Activated T-helper 17 cell treated with anti-CD3 and anti-CD28 coated beads, Interleukin-2, amount 50 U/mL, for 72 hours (primary cell): ENCODE data around the gene SPOUT1. TPM values are rescaled to one million over a fixed set of nuclear protein-coding genes. Genes with fewer than 3 reads are reported as not detected.
"Not testable (repeated sequence)": the region's sequence is repeated elsewhere in the genome, so short reads cannot be mapped to it uniquely, and the experiment has no call there.

Experiments used
- ATAC-seq: fragments of 150-1000 bp; cut with Tn5 transposase; replicated peaks from 2 replicates; pipeline ENCODE4 v1.10.0; 2021; ENCODE audit warnings: mild to moderate bottlenecking, moderate library complexity
- H3K27ac Mint-ChIP-seq: one replicate; pipeline ENCODE4 v1.8.0; 2022; ENCODE audit warnings: mixed read lengths
- H3K27me3 Mint-ChIP-seq: one replicate; pipeline ENCODE4 v1.8.0; 2022; ENCODE audit warnings: mixed read lengths
- H3K36me3 Mint-ChIP-seq: one replicate; pipeline ENCODE4 v1.8.0; 2022; ENCODE audit warnings: low read depth, mild to moderate bottlenecking, mixed read lengths
- H3K4me1 Mint-ChIP-seq: one replicate; pipeline ENCODE4 v1.8.0; 2022; ENCODE audit warnings: mixed read lengths
- H3K4me3 Mint-ChIP-seq: one replicate; pipeline ENCODE4 v1.8.0; 2022; ENCODE audit warnings: mild to moderate bottlenecking, mixed read lengths
- H3K9me3 Mint-ChIP-seq: one replicate; pipeline ENCODE4 v1.8.0; 2022; ENCODE audit warnings: mixed read lengths
- total RNA-seq, 2 donors: library from RNA; stranded (reverse); gene quantifications; one replicate each; pipeline ENCODE4 v1.2.3, GENCODE V29; 2022

Gene SPOUT1
- total RNA-seq, 2 donors from 2014 or later, result 51.4 to 80.8 TPM

- Mint-ChIP-seq H3K4me3 (no peak overlapping the region), H3K36me3 (no peaks in the 10 kb centered on the region), H3K4me1 (no peaks in the 10 kb centered on the region), H3K9me3 (no peaks in the 10 kb centered on the region), H3K27me3 (no peaks in the 10 kb centered on the region), H3K27ac (no peak overlapping the region)
- no peak for ATAC-seq
These were observed 48.2 kb downstream of the SPOUT1 start for GRCh38 chr9:128781187-128782070.

- not testable (repeated sequence) for H3K9me3 Mint-ChIP-seq, H3K4me1 Mint-ChIP-seq, H3K27ac Mint-ChIP-seq, H3K27me3 Mint-ChIP-seq, ATAC-seq, H3K36me3 Mint-ChIP-seq, H3K4me3 Mint-ChIP-seq
These were observed 49.5 kb downstream of the SPOUT1 start for GRCh38 chr9:128780093-128780492.

GRCh38 chr9:128774804-128775203 is 54.8 kb downstream of the SPOUT1 start:
- Mint-ChIP-seq H3K27me3 (no peaks in the 10 kb centered on the region), H3K9me3 (no peaks in the 10 kb centered on the region), H3K4me3 (no peak overlapping the region), H3K36me3 (no peaks in the 10 kb centered on the region), H3K27ac (no peak overlapping the region), H3K4me1 (peaks cover 12% of the 10 kb centered on the region)
- ATAC-seq, result no peak

GRCh38 chr9:128773049-128773448 is 56.5 kb downstream of the SPOUT1 start:
- H3K4me1 Mint-ChIP-seq, result peaks cover 18% of the 10 kb centered on the region
- H3K9me3 Mint-ChIP-seq, result no peaks in the 10 kb centered on the region
- no peak for ATAC-seq
- peak overlapping the region; percentile 98 for H3K4me3 Mint-ChIP-seq
- no peaks in the 10 kb centered on the region for H3K27me3 Mint-ChIP-seq
- H3K36me3 Mint-ChIP-seq, result peaks cover under 1% of the 10 kb centered on the region
- no peak overlapping the region for H3K27ac Mint-ChIP-seq

GRCh38 chr9:128771745-128772519 is 57.7 kb downstream of the SPOUT1 start, which contains the start of gene ZER1:
TSS of gene ZER1 (minus strand) at chr9:128771927. CDS start at chr9:128755565, 16,362 bp downstream.
- H3K27ac Mint-ChIP-seq, result peak within 1 kb of the TSS; percentile 96
- H3K4me3 Mint-ChIP-seq, result peak within 1 kb of the TSS; percentile 98
- no peaks in the 10 kb centered on the region for H3K27me3 Mint-ChIP-seq
- H3K36me3 Mint-ChIP-seq, result peaks cover 6% of the 10 kb centered on the region
- no peaks in the 10 kb centered on the region for H3K9me3 Mint-ChIP-seq
- H3K4me1 Mint-ChIP-seq, result peaks cover 23% of the 10 kb centered on the region
- peak; percentile 98 for ATAC-seq

GRCh38 chr9:128771094-128771721 is 58.4 kb downstream of the SPOUT1 start:
- peak overlapping the region; percentile 98 for H3K4me3 Mint-ChIP-seq
- no peaks in the 10 kb centered on the region for H3K27me3 Mint-ChIP-seq
- H3K4me1 Mint-ChIP-seq, result peaks cover 23% of the 10 kb centered on the region
- peaks cover 6% of the 10 kb centered on the region for H3K36me3 Mint-ChIP-seq
- ATAC-seq, result peak; percentile 46
- peak overlapping the region; percentile 96 for H3K27ac Mint-ChIP-seq
- H3K9me3 Mint-ChIP-seq, result no peaks in the 10 kb centered on the region

- ATAC-seq, result no peak
These were observed 59.1 kb downstream of the SPOUT1 start for GRCh38 chr9:128770286-128771030.

More at GRCh38 chr9:128770286-128771030, 59.1 kb downstream of the SPOUT1 start:
- Mint-ChIP-seq H3K27me3 (no peaks in the 10 kb centered on the region), H3K4me1 (peaks cover 23% of the 10 kb centered on the region), H3K9me3 (no peaks in the 10 kb centered on the region), H3K4me3 (peak overlapping the region; percentile 98), H3K27ac (peak overlapping the region; percentile 96), H3K36me3 (peaks cover 6% of the 10 kb centered on the region)

Other genes starting within 250 kb of the SPOUT1 start
- 10 to 100 TPM; 29.4 to 39.8 TPM for gene DYNC2I2, start 172.9 kb downstream of the SPOUT1 start, total RNA-seq
- gene SET, start 140.6 kb downstream of the SPOUT1 start, total RNA-seq, result 100 to 1,000 TPM; 301 to 598 TPM
- 1 to 10 TPM; 4.1 to 9.1 TPM for gene PKN3, start 127.3 kb downstream of the SPOUT1 start, total RNA-seq
- gene ZDHHC12, start 105.7 kb downstream of the SPOUT1 start, total RNA-seq, result 10 to 100 TPM; 44.8 to 60.9 TPM
- gene ZER1, start 57.9 kb downstream of the SPOUT1 start, total RNA-seq, result 10 to 100 TPM; 16.0 to 28.5 TPM
- gene TBC1D13, start 42.5 kb downstream of the SPOUT1 start, total RNA-seq, result 10 to 100 TPM; 18.7 to 24.2 TPM
- 10 to 100 TPM in 1 of 2 donors, 1 to 10 TPM in 1; 6.3 to 15.6 TPM for gene ENDOG, start 11.3 kb downstream of the SPOUT1 start, total RNA-seq
- gene KYAT1, start 52.2 kb upstream of the SPOUT1 start, total RNA-seq, result 10 to 100 TPM; 20.1 to 29.6 TPM
- 10 to 100 TPM; 19.3 to 24.5 TPM for gene LRRC8A, start 52.3 kb upstream of the SPOUT1 start, total RNA-seq
- under 1 TPM in 1 of 2 donors, not detected in 1; 0.77 TPM for gene PHYHD1, start 91.2 kb upstream of the SPOUT1 start, total RNA-seq
- gene DOLK, start 117.8 kb upstream of the SPOUT1 start, total RNA-seq, result 1 to 10 TPM; 5.3 to 8.5 TPM
- 100 to 1,000 TPM; 110 to 115 TPM for gene NUP188, start 117.9 kb upstream of the SPOUT1 start, total RNA-seq
- gene SH3GLB2, start 198.5 kb upstream of the SPOUT1 start, total RNA-seq, result 10 to 100 TPM; 57.7 to 76.0 TPM
- 10 to 100 TPM; 23.8 to 35.0 TPM for gene MIGA2, start 206.8 kb upstream of the SPOUT1 start, total RNA-seq